Smooth muscle cell of trachea (primary cell): ENCODE measurements around the gene CLIC1. TPM values are rescaled to one million over a fixed set of nuclear protein-coding genes. Genes with fewer than 3 reads are reported as not detected.

ENCODE experiments used
- total RNA-seq: library from RNA; depleted of rRNA; stranded (reverse); fragments of >200 nt; gene quantifications from 2 replicates; pipeline ENCODE4 v1.2.1, GENCODE V29; 2014

The CLIC1 gene
- total RNA-seq = 662 and 1,073 TPM in 2 replicates

GRCh38 chr6:31736021-31736767 lies at the start of gene CLIC1:
CLIC1 (minus strand) TSS chr6:31736530; CDS start chr6:31736300, 230 bp downstream.

GRCh38 chr6:31776989-31777666 lies 40.8 kb upstream of the CLIC1 start, which contains the start of gene VWA7:
VWA7 (minus strand) TSS chr6:31777328; CDS start chr6:31776779, 549 bp downstream.

GRCh38 chr6:31762356-31762755 lies 26.0 kb upstream of the CLIC1 start, which contains the start of gene SAPCD1:
SAPCD1 (plus strand) TSS chr6:31762656; CDS start chr6:31763055, 399 bp downstream.

GRCh38 chr6:31739639-31740396 lies 3.5 kb upstream of the CLIC1 start, which contains the start of gene MSH5:
MSH5 (plus strand) TSS chr6:31740005; CDS start chr6:31740467, 462 bp downstream.

GRCh38 chr6:31728767-31729514 lies 7.4 kb downstream of the CLIC1 start, which contains the start of gene DDAH2:
DDAH2 (minus strand) TSS chr6:31729299; CDS start chr6:31729161, 138 bp downstream.

GRCh38 chr6:31723245-31723979 lies 12.9 kb downstream of the CLIC1 start, which contains the start of gene MPIG6B:
MPIG6B (plus strand) TSS chr6:31723373; CDS start chr6:31723384, 11 bp downstream.

GRCh38 chr6:31721351-31722020 lies 14.8 kb downstream of the CLIC1 start, which contains the start of gene LY6G6C:
LY6G6C (minus strand) TSS chr6:31721746; CDS start chr6:31721679, 67 bp downstream.

GRCh38 chr6:31715022-31715958 lies 21.0 kb downstream of the CLIC1 start, which contains the start of gene LY6G6D:
LY6G6D (plus strand) TSS chr6:31715348; CDS start chr6:31715356, 8 bp downstream.

GRCh38 chr6:31706599-31706998 lies 29.7 kb downstream of the CLIC1 start, which contains the start of gene LY6G6F:
LY6G6F (plus strand) TSS chr6:31706866; CDS start chr6:31706907, 41 bp downstream.

GRCh38 chr6:31702819-31703716 lies 33.3 kb downstream of the CLIC1 start, which contains the start of gene ABHD16A:
ABHD16A (minus strand) TSS chr6:31703324; CDS start chr6:31703281, 43 bp downstream.

Other genes starting within 250 kb of the CLIC1 start
- 8.4 and 10.5 TPM in 2 replicates for gene MICB, start 238.4 kb downstream of the CLIC1 start, total RNA-seq
- gene MCCD1, start 207.6 kb downstream of the CLIC1 start, total RNA-seq = not detected in 2 replicates
- gene DDX39B, start 194.5 kb downstream of the CLIC1 start, total RNA-seq = 332 and 492 TPM in 2 replicates
- 5.5 and 5.7 TPM in 2 replicates for gene ATP6V1G2, start 189.9 kb downstream of the CLIC1 start, total RNA-seq
- 23.3 and 41.0 TPM in 2 replicates for gene NFKBIL1, start 188.9 kb downstream of the CLIC1 start, total RNA-seq
- gene LTA, start 164.2 kb downstream of the CLIC1 start, total RNA-seq = not detected in 2 replicates
- gene TNF, start 161.0 kb downstream of the CLIC1 start, total RNA-seq = not detected in 2 replicates
- not detected in 2 replicates for gene LTB, start 154.1 kb downstream of the CLIC1 start, total RNA-seq
- not detected in 2 replicates for gene LST1, start 150.3 kb downstream of the CLIC1 start, total RNA-seq
- gene NCR3, start 143.5 kb downstream of the CLIC1 start, total RNA-seq = not detected in 2 replicates
- gene AIF1, start 121.3 kb downstream of the CLIC1 start, total RNA-seq = not detected in 2 replicates
- gene PRRC2A, start 115.8 kb downstream of the CLIC1 start, total RNA-seq = 46.6 and 50.6 TPM in 2 replicates
- gene BAG6, start 83.9 kb downstream of the CLIC1 start, total RNA-seq = 171 and 206 TPM in 2 replicates
- 1.0 and 1.3 TPM in 2 replicates for gene APOM, start 80.6 kb downstream of the CLIC1 start, total RNA-seq
- gene C6orf47, start 75.8 kb downstream of the CLIC1 start, total RNA-seq = 21.7 and 24.8 TPM in 2 replicates
- 13.2 and 20.9 TPM in 2 replicates for gene GPANK1, start 71.5 kb downstream of the CLIC1 start, total RNA-seq
- gene CSNK2B, start 70.5 kb downstream of the CLIC1 start, total RNA-seq = 112 and 124 TPM in 2 replicates
- 3.2 and 3.8 TPM in 2 replicates for gene LY6G5B, start 66.6 kb downstream of the CLIC1 start, total RNA-seq
- gene LY6G5C, start 55.5 kb downstream of the CLIC1 start, total RNA-seq = 0.66 and 0.73 TPM in 2 replicates
- 47.6 and 58.2 TPM in 2 replicates for gene ABHD16A, start 33.2 kb downstream of the CLIC1 start, total RNA-seq
- not detected in 2 replicates for gene LY6G6F, start 29.7 kb downstream of the CLIC1 start, total RNA-seq
- gene LY6G6D, start 21.2 kb downstream of the CLIC1 start, total RNA-seq = not detected in 2 replicates
- gene LY6G6C, start 14.8 kb downstream of the CLIC1 start, total RNA-seq = not detected in 2 replicates
- gene MPIG6B, start 13.2 kb downstream of the CLIC1 start, total RNA-seq = not detected in 2 replicates
- 93.8 and 161 TPM in 2 replicates for gene DDAH2, start 7.2 kb downstream of the CLIC1 start, total RNA-seq
- gene MSH5, start 3.5 kb upstream of the CLIC1 start, total RNA-seq = 5.8 and 15.9 TPM in 2 replicates
- 1.3 and 1.9 TPM in 2 replicates for gene SAPCD1, start 26.1 kb upstream of the CLIC1 start, total RNA-seq
- gene VWA7, start 40.8 kb upstream of the CLIC1 start, total RNA-seq = 0.50 and 1.2 TPM in 2 replicates
- 60.0 and 75.2 TPM in 2 replicates for gene VARS1, start 59.2 kb upstream of the CLIC1 start, total RNA-seq
- 19.4 and 39.1 TPM in 2 replicates for gene LSM2, start 70.4 kb upstream of the CLIC1 start, total RNA-seq
- gene HSPA1L, start 78.8 kb upstream of the CLIC1 start, total RNA-seq = 1.5 TPM in 2 replicates
- 98.0 and 168 TPM in 2 replicates for gene HSPA1A, start 79.0 kb upstream of the CLIC1 start, total RNA-seq
- 140 and 202 TPM in 2 replicates for gene HSPA1B, start 91.2 kb upstream of the CLIC1 start, total RNA-seq
- gene NEU1, start 126.3 kb upstream of the CLIC1 start, total RNA-seq = 80.6 and 120 TPM in 2 replicates
- 0.17 TPM in 1 of 2 replicates, not detected in the other for gene SLC44A4, start 142.5 kb upstream of the CLIC1 start, total RNA-seq
- gene EHMT2, start 161.2 kb upstream of the CLIC1 start, total RNA-seq = 62.0 and 93.5 TPM in 2 replicates
- gene ZBTB12, start 165.6 kb upstream of the CLIC1 start, total RNA-seq = 3.8 and 9.8 TPM in 2 replicates
- 2.8 and 13.1 TPM in 2 replicates for gene C2, start 191.2 kb upstream of the CLIC1 start, total RNA-seq
- gene CFB, start 209.6 kb upstream of the CLIC1 start, total RNA-seq = 24.1 and 45.0 TPM in 2 replicates
- 108 and 168 TPM in 2 replicates for gene NELFE, start 222.4 kb upstream of the CLIC1 start, total RNA-seq
- gene SKIC2, start 222.6 kb upstream of the CLIC1 start, total RNA-seq = 57.7 and 89.3 TPM in 2 replicates
- 12.8 and 15.1 TPM in 2 replicates for gene DXO, start 235.6 kb upstream of the CLIC1 start, total RNA-seq
- 4.1 and 11.6 TPM in 2 replicates for gene C4A, start 245.5 kb upstream of the CLIC1 start, total RNA-seq